Sciatic nerve (tissue), 2 donors: ENCODE measurements around the gene LEKR1. TPM values are rescaled to one million over a fixed set of nuclear protein-coding genes. Genes with fewer than 3 reads are reported as not detected.

Source experiments
- ATAC-seq: fragments of 200-7000 bp; cut with Tn5 transposase; one replicate; pipeline ENCODE4 v1.9.1; 2020; ENCODE audit warnings: mild to moderate bottlenecking, moderate library complexity
- DNase-seq: peaks from one replicate; pipeline ENCODE4 v3.0.0-alpha.2; 2020; ENCODE audit warnings: low spot score
- intact Hi-C: fragments of 100-400 bp; cut with DNase I; formaldehyde crosslinking; loops from one replicate; pipeline ENCODE4 v1.14.2; 2022
- total RNA-seq: library from RNA; stranded (reverse); fragmentation: NEBNext Ultra II Directional; extraction: Animal tissue kit (Norgen Biotek cat#: 25700); gene quantifications from one replicate; pipeline ENCODE4 v1.2.1, GENCODE V29; 2021
- donor health status: DM: no; HTN: no; CAD: no.
- donor health status: DM: no; HTN: no; CAD: no.

LEKR1 gene
- total RNA-seq, 1 donor from 2014 or later = 1.9 TPM

DNA sequence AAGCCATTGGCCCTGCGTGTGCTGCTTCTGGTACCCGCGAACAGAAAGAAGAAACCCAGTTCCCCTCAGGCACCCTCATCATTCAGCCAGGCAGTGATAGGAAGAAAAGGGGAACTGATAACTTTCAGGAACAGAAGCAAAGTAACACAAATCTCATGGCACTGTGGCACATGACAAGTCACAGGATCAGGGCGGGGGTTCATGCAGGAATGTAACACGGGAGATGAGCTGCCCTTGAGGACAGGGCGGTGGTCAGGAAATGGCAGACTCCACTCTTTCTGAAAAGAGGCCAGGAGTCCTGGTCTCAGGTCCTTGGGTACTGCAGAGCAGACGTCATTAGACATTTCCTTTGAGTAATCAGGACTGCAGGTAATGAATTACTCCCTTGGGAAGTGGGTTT, 238.2 kb downstream of the LEKR1 start:
- ATAC-seq (peak; percentile 13), DNase-seq (no peak)
- intact Hi-C loops = no loop called here

DNA sequence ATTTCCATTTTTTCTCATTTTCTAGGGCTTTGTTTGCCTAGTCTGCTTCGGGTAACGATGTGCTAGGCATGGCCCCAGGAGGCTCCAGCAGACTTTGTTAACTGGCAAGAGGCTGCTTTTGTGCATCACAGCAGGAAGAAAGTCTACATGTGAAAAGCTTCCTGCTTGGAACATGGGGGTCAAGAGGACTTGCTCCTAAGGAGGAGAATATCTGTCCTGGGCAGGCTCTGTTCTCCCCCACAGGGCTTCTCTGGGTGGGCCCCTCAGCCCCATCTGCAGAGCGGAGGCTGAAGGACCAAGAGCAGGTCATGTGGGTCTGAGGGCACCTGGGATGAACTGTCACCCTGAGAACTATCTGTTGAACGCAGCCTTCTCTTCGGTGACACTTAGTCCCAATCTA, 239.0 kb downstream of the LEKR1 start:
- ATAC-seq (no peak), DNase-seq (no peak)
- intact Hi-C loops = no loop called here

DNA sequence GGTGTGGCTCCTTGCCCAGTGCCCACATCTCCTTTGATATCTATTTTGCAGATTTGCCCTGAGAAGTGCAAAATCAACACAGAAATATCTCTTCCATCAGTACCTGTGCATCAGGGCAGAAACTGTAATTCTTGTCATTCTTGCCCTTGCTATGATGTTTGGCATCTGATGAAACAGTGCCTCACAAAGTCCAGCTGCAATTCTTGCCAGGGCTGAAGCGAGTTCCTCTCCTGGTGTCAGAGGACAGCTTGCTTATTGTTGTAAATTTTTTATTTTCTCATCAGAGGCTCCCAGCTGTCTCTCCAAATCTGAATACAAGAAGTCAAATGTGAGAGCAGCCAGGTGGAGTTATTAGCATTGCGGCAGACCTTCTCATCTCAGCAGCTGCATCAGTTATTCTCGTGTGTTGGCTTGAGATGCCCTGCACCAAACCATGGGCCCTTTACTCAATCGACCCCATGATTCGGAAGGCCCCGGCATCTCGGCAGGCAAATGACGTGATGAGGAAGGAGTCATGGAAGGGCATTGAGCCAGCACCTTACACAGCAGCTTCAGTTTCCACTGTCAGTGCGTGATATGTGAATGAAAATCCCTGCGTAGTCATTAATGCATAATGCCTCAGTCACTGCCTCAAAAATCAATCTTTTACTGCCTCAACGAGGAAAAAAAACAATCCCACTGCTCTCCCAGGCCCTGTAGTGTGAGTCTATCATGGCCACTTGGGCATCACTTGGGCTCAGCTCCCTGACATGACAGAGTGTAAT, 240.4 kb downstream of the LEKR1 start:
- ATAC-seq (peak; percentile 71), DNase-seq (no peak)
- intact Hi-C loops = no loop called here

- DNase-seq (no peak), ATAC-seq (peak; percentile 45)
- intact Hi-C loops = no loop called here
These were observed 241.0 kb downstream of the LEKR1 start for GRCh38 chr3:157067114-157067513.

DNA sequence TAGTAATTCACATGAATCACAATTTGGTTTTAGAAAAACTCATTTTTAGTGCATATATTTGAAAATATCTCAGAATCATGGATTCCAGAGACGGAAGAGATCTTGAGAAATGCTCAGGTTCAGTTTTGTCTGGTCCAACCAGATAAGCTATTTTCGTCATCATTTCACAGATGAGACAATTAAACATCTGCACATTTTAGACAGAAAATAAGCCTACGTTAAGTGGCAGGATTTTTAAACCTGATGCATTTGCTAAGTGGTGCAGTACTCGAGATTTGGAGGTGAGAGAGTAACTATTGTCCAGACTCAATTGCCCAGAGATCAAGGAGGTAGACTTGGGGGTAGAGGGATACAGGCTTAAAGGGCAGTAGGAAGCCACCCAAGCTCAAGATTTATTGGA, 243.3 kb downstream of the LEKR1 start:
- ATAC-seq (no peak), DNase-seq (no peak)
- intact Hi-C loops = no loop called here

GRCh38 chr3:157069846-157070677, 243.9 kb downstream of the LEKR1 start:
- no peak for DNase-seq
- intact Hi-C loops = loop anchor here (10.0 kb wide), 1 partner anchor 915 kb away; no protein-coding TSS in a partner anchor

DNA sequence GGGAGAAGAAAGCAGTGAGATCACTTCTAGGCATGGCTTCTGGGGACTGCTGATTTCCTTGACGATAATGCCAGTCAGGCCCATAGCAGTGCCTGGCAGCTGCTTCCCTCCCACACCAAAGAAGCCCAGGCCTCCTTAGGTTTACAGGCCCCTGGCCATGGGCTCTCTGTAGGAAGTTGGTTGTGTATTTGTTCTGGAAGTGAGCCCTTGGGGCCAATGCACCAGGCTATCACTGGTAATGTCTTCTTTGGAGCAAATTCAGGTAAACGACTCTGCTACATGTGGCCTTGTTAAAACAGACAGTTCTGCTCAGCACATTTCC, 244.5 kb downstream of the LEKR1 start:
- DNase-seq (no peak), ATAC-seq (peak; percentile 58)
- intact Hi-C loops = loop anchor here (10.0 kb wide), 1 partner anchor 916 kb away; no protein-coding TSS in a partner anchor

More at GRCh38 chr3:157069846-157070677, 243.9 kb downstream of the LEKR1 start:
- ATAC-seq = peak; percentile 10

GRCh38 chr3:157071744-157072525, 245.8 kb downstream of the LEKR1 start:
- no peak for DNase-seq
- intact Hi-C loops = loop anchor here (10.0 kb wide), 1 partner anchor 917 kb away; no protein-coding TSS in a partner anchor
- no peak for ATAC-seq

GRCh38 chr3:157073810-157074209, 247.7 kb downstream of the LEKR1 start:
- ATAC-seq (no peak), DNase-seq (no peak)
- intact Hi-C loops = loop anchor here (10.0 kb wide), 1 partner anchor 919 kb away; no protein-coding TSS in a partner anchor

DNA sequence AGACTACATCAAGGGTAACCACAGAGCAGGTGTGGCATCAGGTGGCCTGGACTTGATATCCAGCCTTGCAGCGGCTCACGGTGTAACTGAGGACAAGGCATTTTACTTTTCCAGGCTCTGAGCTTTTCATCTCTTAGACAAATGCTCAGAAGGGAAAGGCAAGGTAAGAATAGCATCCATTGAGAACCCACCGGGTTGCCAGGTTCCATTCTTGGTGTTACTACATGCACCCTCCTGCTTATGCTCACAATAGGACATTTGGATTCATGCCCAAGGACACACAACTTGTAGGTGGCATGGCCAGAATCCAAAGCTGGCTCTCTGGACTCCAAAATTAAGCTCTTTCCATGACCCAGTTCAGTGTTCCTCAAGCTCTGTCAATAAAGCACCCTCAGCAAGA, 248.3 kb downstream of the LEKR1 start:
- intact Hi-C loops = loop anchor here (10.0 kb wide), 1 partner anchor 920 kb away; no protein-coding TSS in a partner anchor
- DNase-seq (no peak), ATAC-seq (no peak)

DNA sequence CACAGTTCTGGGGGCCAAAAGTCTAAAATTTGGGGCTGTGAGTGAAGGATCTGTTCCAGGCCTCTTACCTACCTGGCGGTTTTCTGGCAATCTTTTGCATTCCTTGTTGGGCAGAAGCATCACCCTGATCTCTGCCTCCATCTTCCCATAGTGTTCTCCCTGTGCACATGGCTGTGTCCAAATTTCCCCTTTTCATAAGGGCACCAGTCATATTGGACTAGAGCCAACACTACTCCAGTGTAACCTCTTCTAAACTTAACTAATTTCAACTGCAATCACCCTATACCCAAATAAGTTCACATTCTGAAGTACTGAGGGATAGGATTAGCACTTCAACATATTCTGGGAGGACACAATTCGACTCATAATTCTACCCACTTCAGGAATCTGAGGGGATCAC, 248.8 kb downstream of the LEKR1 start:
- DNase-seq (no peak), ATAC-seq (no peak)
- intact Hi-C loops = loop anchor here (10.0 kb wide), 1 partner anchor 920 kb away; no protein-coding TSS in a partner anchor

GRCh38 chr3:157075693-157076420, 249.7 kb downstream of the LEKR1 start:
- DNase-seq (no peak), ATAC-seq (peak; percentile 53)
- intact Hi-C loops = loop anchor here (2.0 to 10.0 kb wide), 2 partner anchors 41 to 921 kb away; no protein-coding TSS in a partner anchor

- DNase-seq (peak; percentile 73), ATAC-seq (peak; percentile 76)
- intact Hi-C loops = loop anchor here (2.0 to 10.0 kb wide), 2 partner anchors 43 to 923 kb away; no protein-coding TSS in a partner anchor
These were observed 251.4 kb downstream of the LEKR1 start for GRCh38 chr3:157077565-157077991.

GRCh38 chr3:157078131-157078810, 252.1 kb downstream of the LEKR1 start:
- intact Hi-C loops = loop anchor here (10.0 kb wide), 1 partner anchor 923 kb away; no protein-coding TSS in a partner anchor
- DNase-seq (no peak), ATAC-seq (no peak)

- no peak for DNase-seq
- intact Hi-C loops = loop anchor here (10.0 kb wide), 1 partner anchor 924 kb away; no protein-coding TSS in a partner anchor
- ATAC-seq = no peak
These were observed 252.6 kb downstream of the LEKR1 start for GRCh38 chr3:157078811-157079185.

DNA sequence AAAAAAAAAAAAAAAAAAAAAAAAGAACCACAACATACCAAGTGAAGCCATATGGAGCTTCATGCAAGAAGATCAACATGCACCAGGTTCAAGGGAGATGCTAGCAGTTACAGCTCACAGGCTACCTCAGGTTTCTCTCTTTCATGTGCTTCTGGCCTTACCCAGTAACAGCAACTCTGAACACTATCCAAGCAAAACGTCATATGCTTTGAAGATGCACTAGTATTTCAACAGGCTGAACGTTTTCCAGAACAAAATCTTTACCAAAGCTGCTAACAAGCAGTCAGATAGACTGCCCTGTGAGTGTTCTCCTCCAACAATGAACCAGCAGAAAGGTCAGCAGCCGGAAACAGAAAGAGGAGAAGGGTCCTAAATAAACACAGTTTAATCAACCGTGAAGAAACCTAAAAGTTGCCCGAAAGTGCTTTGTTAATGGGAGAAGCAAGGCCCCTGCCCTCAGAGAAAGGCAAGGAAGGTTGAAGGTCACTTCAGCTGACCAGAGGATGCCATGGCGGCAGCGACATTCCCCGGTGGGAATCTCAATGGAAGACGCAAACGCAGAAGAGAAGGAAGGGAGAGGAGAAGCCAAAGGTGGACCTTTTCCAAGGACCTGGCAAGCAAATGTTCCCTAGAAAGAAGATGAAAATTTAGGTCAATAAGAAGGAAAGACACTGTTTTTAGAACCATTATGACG, 253.7 kb downstream of the LEKR1 start:
- DNase-seq = no peak
- no peak for ATAC-seq
- intact Hi-C loops = loop anchor here (10.0 kb wide), 3 partner anchors 55 to 925 kb away; partner anchors contain the start of gene TIPARP

DNA sequence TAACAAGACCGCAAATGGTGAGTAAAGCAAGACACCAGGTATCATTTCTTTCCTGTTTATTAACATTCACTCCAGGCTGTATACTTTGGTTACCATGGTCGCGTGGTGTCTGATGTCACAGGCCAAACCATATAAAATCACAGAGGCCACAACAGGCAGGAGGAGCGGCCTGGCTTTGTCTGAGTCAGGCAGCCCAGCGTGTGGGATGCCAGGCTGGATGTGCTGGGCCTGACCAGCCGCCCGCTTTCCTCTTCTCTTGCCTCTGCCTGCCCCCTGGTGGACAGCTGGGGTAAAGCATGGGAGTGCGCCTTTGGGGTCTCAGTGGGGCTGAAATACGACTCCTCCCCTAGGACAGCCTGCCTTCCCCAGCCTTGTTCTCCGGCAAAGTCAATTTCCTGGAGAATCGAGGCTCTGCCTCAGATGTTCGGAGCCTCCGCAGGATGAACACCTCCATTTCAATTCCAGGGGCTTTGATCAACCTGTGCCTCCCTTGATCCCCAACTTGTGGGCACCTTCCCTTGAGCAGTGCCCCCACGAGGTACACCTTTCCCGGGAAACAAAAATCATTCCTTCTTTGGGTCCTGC, 255.6 kb downstream of the LEKR1 start:
- intact Hi-C loops = loop anchor here (10.0 kb wide), 2 partner anchors 53 to 407 kb away; partner anchors contain the start of gene TIPARP
- ATAC-seq (peak; percentile 88), DNase-seq (peak; percentile 95)
